Glutamatergic neuron (in vitro differentiated cells): ENCODE data around the gene RBM15B. TPM values are rescaled to one million over a fixed set of nuclear protein-coding genes. Genes with fewer than 3 reads are reported as not detected.

Experiments used
- DNase-seq: peaks from one replicate; pipeline ENCODE4 v3.0.0; 2022
- H3K27ac Mint-ChIP-seq: one replicate; pipeline ENCODE4 v1.8.0; 2020; ENCODE audit warnings: mild to moderate bottlenecking, mixed read lengths, inconsistent platforms; ENCODE audit not compliant: unreplicated experiment
- H3K27me3 Mint-ChIP-seq: one replicate; pipeline ENCODE4 v1.8.0; 2020; ENCODE audit warnings: mild to moderate bottlenecking, moderate library complexity, mixed read lengths, inconsistent platforms; ENCODE audit not compliant: unreplicated experiment
- H3K36me3 Mint-ChIP-seq: one replicate; pipeline ENCODE4 v1.8.0; 2020; ENCODE audit warnings: mild to moderate bottlenecking, mixed read lengths, inconsistent platforms; ENCODE audit not compliant: unreplicated experiment
- H3K4me1 Mint-ChIP-seq: one replicate; pipeline ENCODE4 v1.8.0; 2020; ENCODE audit warnings: mild to moderate bottlenecking, low read depth, mixed read lengths, inconsistent platforms; ENCODE audit not compliant: unreplicated experiment
- H3K4me3 Mint-ChIP-seq: one replicate; pipeline ENCODE4 v1.8.0; 2020; ENCODE audit warnings: mild to moderate bottlenecking, mixed read lengths, inconsistent platforms; ENCODE audit not compliant: unreplicated experiment
- H3K9me3 Mint-ChIP-seq: one replicate; pipeline ENCODE4 v1.8.0; 2020; ENCODE audit warnings: mild to moderate bottlenecking, moderate library complexity, mixed read lengths, inconsistent platforms; ENCODE audit not compliant: unreplicated experiment
- long read RNA-seq: library from polyadenylated mRNA; unstranded; transcript quantifications from one replicate; pipeline ENCODE4 v2.0.0, GENCODE V29; 2020; ENCODE audit not compliant: unreplicated experiment
- total RNA-seq: library from RNA; stranded (reverse); fragmentation: NEBNext Ultra II Directional; extraction: Animal tissue kit (Norgen Biotek cat#: 25700); gene quantifications from one replicate; pipeline ENCODE4 v1.2.1, GENCODE V29; 2021; ENCODE audit not compliant: unreplicated experiment
- TF ChIP-seq, protein P1 (sequence below): fragments of 200-600 bp; sonication (generic); IDR thresholded peaks from one replicate; pipeline ENCODE4 v1.5.0; 2021; ENCODE audit not compliant: partially characterized antibody, unreplicated experiment

RBM15B gene, protein sequence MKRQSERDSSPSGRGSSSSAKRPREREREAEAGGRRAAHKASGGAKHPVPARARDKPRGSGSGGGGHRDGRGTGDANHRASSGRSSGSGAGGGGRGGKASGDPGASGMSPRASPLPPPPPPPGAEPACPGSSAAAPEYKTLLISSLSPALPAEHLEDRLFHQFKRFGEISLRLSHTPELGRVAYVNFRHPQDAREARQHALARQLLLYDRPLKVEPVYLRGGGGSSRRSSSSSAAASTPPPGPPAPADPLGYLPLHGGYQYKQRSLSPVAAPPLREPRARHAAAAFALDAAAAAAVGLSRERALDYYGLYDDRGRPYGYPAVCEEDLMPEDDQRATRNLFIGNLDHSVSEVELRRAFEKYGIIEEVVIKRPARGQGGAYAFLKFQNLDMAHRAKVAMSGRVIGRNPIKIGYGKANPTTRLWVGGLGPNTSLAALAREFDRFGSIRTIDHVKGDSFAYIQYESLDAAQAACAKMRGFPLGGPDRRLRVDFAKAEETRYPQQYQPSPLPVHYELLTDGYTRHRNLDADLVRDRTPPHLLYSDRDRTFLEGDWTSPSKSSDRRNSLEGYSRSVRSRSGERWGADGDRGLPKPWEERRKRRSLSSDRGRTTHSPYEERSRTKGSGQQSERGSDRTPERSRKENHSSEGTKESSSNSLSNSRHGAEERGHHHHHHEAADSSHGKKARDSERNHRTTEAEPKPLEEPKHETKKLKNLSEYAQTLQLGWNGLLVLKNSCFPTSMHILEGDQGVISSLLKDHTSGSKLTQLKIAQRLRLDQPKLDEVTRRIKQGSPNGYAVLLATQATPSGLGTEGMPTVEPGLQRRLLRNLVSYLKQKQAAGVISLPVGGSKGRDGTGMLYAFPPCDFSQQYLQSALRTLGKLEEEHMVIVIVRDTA
- total RNA-seq = 52.5 TPM
- long read RNA-seq, full-length matches to known transcripts = 6 of 6 reads
- long read RNA-seq, partial matches to known transcripts = 0 of 6 reads
- long read RNA-seq, other reads (novel, unspliced or antisense) = 0 of 6 reads

DNA sequence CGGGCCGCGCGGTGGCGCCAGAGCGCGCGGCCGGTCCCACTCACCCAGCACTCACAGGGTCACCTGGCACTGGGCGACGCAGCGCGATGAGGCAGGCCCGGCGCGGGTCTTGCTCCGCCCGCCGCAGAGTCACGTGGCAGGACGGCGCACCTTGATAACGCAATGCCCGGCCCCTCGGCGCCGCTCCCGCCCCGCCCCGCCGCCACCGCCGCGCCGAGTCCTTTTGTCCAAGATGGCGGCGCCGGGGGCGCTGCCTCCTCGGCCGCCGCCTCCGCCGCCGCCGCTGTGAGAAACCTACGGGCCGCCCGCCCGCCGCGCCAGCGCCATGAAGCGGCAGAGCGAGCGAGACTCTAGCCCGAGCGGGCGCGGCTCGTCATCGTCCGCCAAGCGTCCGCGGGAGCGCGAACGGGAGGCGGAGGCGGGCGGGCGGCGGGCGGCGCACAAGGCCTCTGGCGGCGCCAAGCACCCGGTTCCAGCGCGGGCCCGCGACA lies at the start of gene RBM15B:
Gene RBM15B, plus strand, starts transcription at position 211 of the 491 bp plus-strand sequence. Its CDS starts 115 bp downstream, at position 326.
- peaks cover 12% of the 10 kb centered on the region for H3K9me3 Mint-ChIP-seq
- peak; percentile 98 for DNase-seq
- H3K4me1 Mint-ChIP-seq = peaks cover 35% of the 10 kb centered on the region
- peak within 1 kb of the TSS; percentile 88 for H3K27ac Mint-ChIP-seq
- H3K4me3 Mint-ChIP-seq = peak within 1 kb of the TSS; percentile 88
- peaks cover 14% of the 10 kb centered on the region for H3K36me3 Mint-ChIP-seq
- TF ChIP-seq, protein P1, sequence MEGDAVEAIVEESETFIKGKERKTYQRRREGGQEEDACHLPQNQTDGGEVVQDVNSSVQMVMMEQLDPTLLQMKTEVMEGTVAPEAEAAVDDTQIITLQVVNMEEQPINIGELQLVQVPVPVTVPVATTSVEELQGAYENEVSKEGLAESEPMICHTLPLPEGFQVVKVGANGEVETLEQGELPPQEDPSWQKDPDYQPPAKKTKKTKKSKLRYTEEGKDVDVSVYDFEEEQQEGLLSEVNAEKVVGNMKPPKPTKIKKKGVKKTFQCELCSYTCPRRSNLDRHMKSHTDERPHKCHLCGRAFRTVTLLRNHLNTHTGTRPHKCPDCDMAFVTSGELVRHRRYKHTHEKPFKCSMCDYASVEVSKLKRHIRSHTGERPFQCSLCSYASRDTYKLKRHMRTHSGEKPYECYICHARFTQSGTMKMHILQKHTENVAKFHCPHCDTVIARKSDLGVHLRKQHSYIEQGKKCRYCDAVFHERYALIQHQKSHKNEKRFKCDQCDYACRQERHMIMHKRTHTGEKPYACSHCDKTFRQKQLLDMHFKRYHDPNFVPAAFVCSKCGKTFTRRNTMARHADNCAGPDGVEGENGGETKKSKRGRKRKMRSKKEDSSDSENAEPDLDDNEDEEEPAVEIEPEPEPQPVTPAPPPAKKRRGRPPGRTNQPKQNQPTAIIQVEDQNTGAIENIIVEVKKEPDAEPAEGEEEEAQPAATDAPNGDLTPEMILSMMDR = peak; percentile 32
- H3K27me3 Mint-ChIP-seq = peaks cover 3% of the 10 kb centered on the region

DNA sequence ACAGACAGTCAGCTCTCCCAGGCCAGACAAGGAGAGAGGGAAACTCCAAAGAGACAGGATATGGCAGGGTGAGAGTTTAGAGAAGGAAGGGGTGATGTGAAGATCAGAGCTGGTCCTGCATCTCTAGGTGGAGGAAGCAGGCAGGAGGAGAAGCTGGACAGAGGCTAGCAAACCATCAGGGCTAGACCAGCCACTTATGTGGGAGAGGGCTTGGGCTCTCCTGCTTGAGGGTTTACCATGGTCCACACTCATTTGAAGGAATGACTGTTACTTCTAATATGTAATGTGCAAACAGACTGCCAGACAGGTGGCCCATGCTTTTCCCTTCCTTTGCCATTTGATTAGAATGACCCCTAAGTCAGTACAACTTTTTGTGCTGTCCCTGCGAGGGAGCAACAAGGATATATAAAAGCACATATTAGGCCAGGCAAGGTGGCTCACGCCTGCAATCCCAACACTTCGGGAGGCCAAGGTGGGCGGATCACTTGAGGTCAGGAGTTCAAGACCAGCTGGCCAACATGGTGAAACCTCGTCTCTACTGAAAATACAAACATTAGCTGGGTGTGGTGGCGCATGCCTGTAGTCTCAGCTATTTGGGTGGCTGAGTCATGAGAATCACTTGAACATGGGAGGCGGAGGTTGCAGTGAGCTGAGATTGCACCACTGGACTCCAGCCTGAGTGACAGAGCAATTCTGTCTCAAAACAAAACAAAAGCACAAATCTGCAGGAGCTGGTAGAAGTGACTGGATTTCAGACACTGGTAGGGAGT lies 47.0 kb upstream of the RBM15B start:
- Mint-ChIP-seq H3K27ac (no peak overlapping the region), H3K36me3 (peaks cover 12% of the 10 kb centered on the region), H3K4me1 (no peaks in the 10 kb centered on the region), H3K27me3 (no peaks in the 10 kb centered on the region), H3K4me3 (no peak overlapping the region), H3K9me3 (peaks cover 3% of the 10 kb centered on the region)
- TF ChIP-seq, protein P1 = no peak
- DNase-seq = no peak

DNA sequence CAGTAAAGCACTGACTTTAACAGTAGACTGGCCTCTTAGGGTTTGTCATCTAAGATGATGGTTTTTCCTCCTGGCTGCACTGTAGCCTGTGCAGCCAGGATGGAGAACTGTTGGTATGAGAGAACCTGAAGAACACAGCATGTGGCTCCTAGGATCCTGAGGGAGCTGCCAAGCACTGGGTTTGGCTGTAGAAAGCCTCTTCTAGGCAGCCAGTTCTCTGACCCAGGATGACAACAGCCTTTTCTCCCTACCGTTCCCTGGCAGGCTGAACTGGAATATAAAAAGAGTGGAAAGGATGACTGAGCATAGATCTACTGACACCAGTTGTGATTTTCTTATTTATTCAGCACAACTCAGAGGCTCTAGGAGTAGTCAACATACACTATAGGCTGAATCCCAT lies 40.3 kb upstream of the RBM15B start:
- Mint-ChIP-seq H3K9me3 (peaks cover 2% of the 10 kb centered on the region), H3K27ac (no peak overlapping the region), H3K4me3 (no peak overlapping the region), H3K4me1 (no peaks in the 10 kb centered on the region), H3K27me3 (peaks cover 2% of the 10 kb centered on the region), H3K36me3 (no peaks in the 10 kb centered on the region)
- no peak for DNase-seq
- TF ChIP-seq, protein P1 = no peak

DNA sequence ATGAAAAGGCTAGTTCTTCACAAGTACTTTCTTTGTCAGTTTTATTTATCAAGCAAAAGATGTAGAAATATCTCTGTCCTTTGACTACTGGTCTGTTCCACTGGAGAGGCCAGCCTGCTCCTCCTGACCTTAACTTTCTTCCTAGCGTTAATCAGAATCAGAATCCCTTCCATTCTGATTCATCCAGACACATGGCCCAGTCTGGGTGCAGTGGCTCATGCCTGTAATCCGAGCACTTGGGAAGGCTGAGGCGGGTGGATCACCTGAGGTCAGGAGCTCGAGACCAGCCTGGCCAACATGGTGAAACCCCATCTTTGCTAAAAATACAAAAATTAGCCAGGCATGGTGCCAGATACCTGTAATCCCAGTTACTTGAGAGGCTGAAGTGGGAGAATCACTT lies 38.0 kb upstream of the RBM15B start:
- H3K9me3 Mint-ChIP-seq = peaks cover 2% of the 10 kb centered on the region
- no peak overlapping the region for H3K4me3 Mint-ChIP-seq
- peaks cover 2% of the 10 kb centered on the region for H3K27me3 Mint-ChIP-seq
- TF ChIP-seq, protein P1 = no peak
- H3K27ac Mint-ChIP-seq = no peak overlapping the region
- H3K4me1 Mint-ChIP-seq = no peaks in the 10 kb centered on the region
- H3K36me3 Mint-ChIP-seq = no peaks in the 10 kb centered on the region
- DNase-seq = no peak
